ENCODE data around the gene LAMC3.

LAMC3 gene

GRCh38 chr9:131084661-131085369 lies 75.8 kb downstream of the LAMC3 start:
- H3K4me3 ChIP-seq (ENCODE audit: low read depth, low read length), result no peak overlapping the region
- no peak for TF ChIP-seq CTCF (IDR thresholded peaks at IDR 0.05; ENCODE audit: low read depth, low read length, missing control alignments)
- DNase-seq (ENCODE audit: low read depth), result no peak

- DNase-seq (ENCODE audit: low read depth), result no peak
- no peak for TF ChIP-seq CTCF (IDR thresholded peaks at IDR 0.05; ENCODE audit: low read depth, low read length, missing control alignments)
- H3K4me3 ChIP-seq (ENCODE audit: low read depth, low read length), result no peak overlapping the region
Observed at GRCh38 chr9:131085370-131086122, 76.6 kb downstream of the LAMC3 start.

- TF ChIP-seq CTCF (IDR thresholded peaks at IDR 0.05; ENCODE audit: low read depth, low read length, missing control alignments), result no peak
- no peak overlapping the region for H3K4me3 ChIP-seq (ENCODE audit: low read depth, low read length)
- no peak for DNase-seq (ENCODE audit: low read depth)
Observed at GRCh38 chr9:131087354-131087893, 78.5 kb downstream of the LAMC3 start.

- no peak for DNase-seq (ENCODE audit: low read depth)
- no peak for TF ChIP-seq CTCF (IDR thresholded peaks at IDR 0.05; ENCODE audit: low read depth, low read length, missing control alignments)
- H3K4me3 ChIP-seq (ENCODE audit: low read depth, low read length), result no peak overlapping the region
Observed at GRCh38 chr9:131090025-131090787, 81.2 kb downstream of the LAMC3 start.

GRCh38 chr9:131091352-131091992 lies 82.5 kb downstream of the LAMC3 start:
- no peak for DNase-seq (ENCODE audit: low read depth)
- no peak for TF ChIP-seq CTCF (IDR thresholded peaks at IDR 0.05; ENCODE audit: low read depth, low read length, missing control alignments)
- no peak overlapping the region for H3K4me3 ChIP-seq (ENCODE audit: low read depth, low read length)

- DNase-seq (ENCODE audit: low read depth), result no peak
- H3K4me3 ChIP-seq (ENCODE audit: low read depth, low read length), result no peak overlapping the region
- TF ChIP-seq CTCF (IDR thresholded peaks at IDR 0.05; ENCODE audit: low read depth, low read length, missing control alignments), result no peak
Observed at GRCh38 chr9:131092030-131092429, 83.1 kb downstream of the LAMC3 start.

All from GM12864 (cell line).